IPS-NIHi7 (cell line): ENCODE measurements around the gene ELN.

Experiments used
- DNase-seq: peaks from one replicate; pipeline ENCODE4 v3.0.0; 2012; ENCODE audit warnings: mixed read lengths; ENCODE audit errors: extremely low spot score

Gene ELN

GRCh38 chr7:74023786-74024185 is 4.2 kb upstream of the ELN start:
- no peak for DNase-seq

- DNase-seq = no peak
Observed at GRCh38 chr7:74025146-74025545, 2.8 kb upstream of the ELN start.

GRCh38 chr7:74025730-74026129 is 2.2 kb upstream of the ELN start:
- DNase-seq = no peak

- DNase-seq = no peak
Observed at GRCh38 chr7:74026406-74026902, 1.5 kb upstream of the ELN start.

GRCh38 chr7:74026903-74027682 is 880 bp upstream of the ELN start:
- peak; percentile 85 for DNase-seq

- no peak for DNase-seq
Observed at GRCh38 chr7:74028321-74028838, 407 bp downstream of the ELN start.

- DNase-seq = no peak
Observed at GRCh38 chr7:74029089-74029785, 1.3 kb downstream of the ELN start.

GRCh38 chr7:74029991-74030415 is 2.0 kb downstream of the ELN start:
- DNase-seq = no peak

GRCh38 chr7:74030861-74031260 is 2.9 kb downstream of the ELN start:
- no peak for DNase-seq

GRCh38 chr7:74031403-74032190 is 3.6 kb downstream of the ELN start:
- no peak for DNase-seq

GRCh38 chr7:74032191-74032490 is 4.2 kb downstream of the ELN start:
- no peak for DNase-seq

- DNase-seq = no peak
Observed at GRCh38 chr7:74032624-74033371, 4.8 kb downstream of the ELN start.

GRCh38 chr7:74033372-74034311 is 5.7 kb downstream of the ELN start:
- DNase-seq = no peak

GRCh38 chr7:74037609-74038008 is 9.6 kb downstream of the ELN start:
- no peak for DNase-seq

- DNase-seq = no peak
Observed at GRCh38 chr7:74038194-74038961, 10.4 kb downstream of the ELN start.

- no peak for DNase-seq
Observed at GRCh38 chr7:74039337-74039736, 11.4 kb downstream of the ELN start.

GRCh38 chr7:74040101-74040790 is 12.3 kb downstream of the ELN start:
- DNase-seq = no peak

- no peak for DNase-seq
Observed at GRCh38 chr7:74040791-74041520, 13.0 kb downstream of the ELN start.
